Astrocyte of the cerebellum (primary cell): ENCODE results near the gene CLTCL1.
"Not testable (repeated sequence)": the region's sequence is repeated elsewhere in the genome, so short reads cannot be mapped to it uniquely, and the experiment has no call there.

Experiments
- DNase-seq: peaks from one replicate; pipeline ENCODE4 v3.0.0-alpha.2; 2011; ENCODE audit warnings: low read depth
- H3K4me3 ChIP-seq: 2 replicates; pipeline ENCODE4 v1.5.1; 2011; ENCODE audit warnings: mild to moderate bottlenecking, low read depth, low read length, moderate library complexity
- CTCF ChIP-seq: IDR thresholded peaks from 2 replicates; pipeline ENCODE4 v1.5.1; 2012; ENCODE audit warnings: low read length, low read depth, moderate library complexity, mild to moderate bottlenecking; ENCODE audit errors: missing control alignments
- in situ Hi-C: cut with HindIII; loops from 2 replicates; pipeline ENCODE4 v1.10.0; 2017; ENCODE audit warnings: low sequenced_read_pairs

Gene CLTCL1

GRCh38 chr22:19167106-19167869 is 124.2 kb downstream of the CLTCL1 start:
- in situ Hi-C loops, result no loop called here
- DNase-seq, result no peak
- no peak overlapping the region for H3K4me3 ChIP-seq
- no peak for TF ChIP-seq CTCF

- no peak for TF ChIP-seq CTCF
- in situ Hi-C loops, result no loop called here
- no peak overlapping the region for H3K4me3 ChIP-seq
- no peak for DNase-seq
Measured at GRCh38 chr22:19166421-19166820, 125.1 kb downstream of the CLTCL1 start.

GRCh38 chr22:19164425-19164824 is 127.1 kb downstream of the CLTCL1 start:
- TF ChIP-seq CTCF, result no peak
- in situ Hi-C loops, result no loop called here
- H3K4me3 ChIP-seq, result no peak overlapping the region
- DNase-seq, result no peak

- in situ Hi-C loops, H3K4me3 ChIP-seq, DNase-seq: not testable (repeated sequence)
Measured at GRCh38 chr22:19158649-19159048, 132.9 kb downstream of the CLTCL1 start.

- DNase-seq, in situ Hi-C loops, H3K4me3 ChIP-seq: not testable (repeated sequence)
Measured at GRCh38 chr22:19156109-19156508, 135.4 kb downstream of the CLTCL1 start.

- DNase-seq, result no peak
- H3K4me3 ChIP-seq, result no peak overlapping the region
- no peak for TF ChIP-seq CTCF
- in situ Hi-C loops, result no loop called here
Measured at GRCh38 chr22:19152942-19153883, 138.3 kb downstream of the CLTCL1 start.

- DNase-seq, result no peak
- in situ Hi-C loops, result no loop called here
- TF ChIP-seq CTCF, result no peak
- H3K4me3 ChIP-seq, result no peak overlapping the region
Measured at GRCh38 chr22:19151329-19152191, 140.0 kb downstream of the CLTCL1 start.
